ENCODE measurements around the gene KIAA1328. TPM values are rescaled to one million over a fixed set of nuclear protein-coding genes. Genes with fewer than 3 reads are reported as not detected.

Gene KIAA1328
- total and polyA plus RNA-seq, 2 donors (not counting 3 experiments of a cell fraction or from before 2014, with no cell fraction given) = 2.7 to 6.5 TPM

- Histone ChIP-seq H4K20me1 (replicated peaks; ENCODE audit: control insufficient read depth, extremely low read depth, insufficient read depth, low read length) (no peaks in the 10 kb centered on the region), H3K9me3 (replicated peaks; ENCODE audit: control insufficient read depth, insufficient read depth, low read length) (no peaks in the 10 kb centered on the region), H3K4me2 (ENCODE audit: insufficient read depth, low read length) (no peak overlapping the region), H3K9ac (replicated peaks; ENCODE audit: extremely low read depth, insufficient read depth, low read length) (no peak overlapping the region), H3K79me2 (ENCODE audit: control insufficient read depth, insufficient read depth, low read length) (no peaks in the 10 kb centered on the region), H3K4me3 (replicated peaks in 1 of 3; ENCODE audit: insufficient read depth in 1 of 3, low read depth in 1 of 3, low read length in 3 of 3) (no peak overlapping the region), H3K27ac (ENCODE audit: insufficient read depth, low read depth, low read length) (no peak overlapping the region), H3K9me1 (replicated peaks; ENCODE audit: control insufficient read depth, extremely low read depth, insufficient read depth, low read length) (no peaks in the 10 kb centered on the region), H2AFZ (ENCODE audit: low read depth, low read length) (no peak overlapping the region), H3K4me1 (ENCODE audit: control insufficient read depth, extremely low read depth, insufficient read depth, low read length) (no peaks in the 10 kb centered on the region), H3K36me3 (ENCODE audit: control insufficient read depth in 2 of 2, extremely low read depth in 1 of 2, insufficient read depth in 2 of 2, low read length in 2 of 2) (no peaks in the 10 kb centered on the region), H3K27me3 (ENCODE audit: control insufficient read depth in 2 of 2, insufficient read depth in 2 of 2, low read length in 2 of 2) (no peaks in the 10 kb centered on the region)
- ChIA-PET CTCF (no interaction called here), POLR2A (no interaction called here)
- DNase-seq (ENCODE audit: low read depth, low spot score) (no peak), FAIRE-seq (no peak)
- dilution Hi-C loops (cut with MboI; ENCODE audit: extremely low pct_ligation_motif_present, low sequenced_read_pairs) (no loop called here), intact Hi-C loops (cut with micrococcal nuclease) (no loop called here)
- BruUV-seq (replicated peaks) = no TSS peak
- TF ChIP-seq MYC (IDR thresholded peaks at IDR 0.05; ENCODE audit: low read depth, low read length) = no peak
- TF ChIP-seq GATA2 (IDR thresholded peaks at IDR 0.05; ENCODE audit: insufficient read depth, insufficient read length, low read depth, low read length) = no peak
- TF ChIP-seq JUN (IDR thresholded peaks at IDR 0.05; ENCODE audit: borderline replicate concordance, insufficient read depth, insufficient read length, low read depth) = no peak
- TF ChIP-seq, protein P1, sequence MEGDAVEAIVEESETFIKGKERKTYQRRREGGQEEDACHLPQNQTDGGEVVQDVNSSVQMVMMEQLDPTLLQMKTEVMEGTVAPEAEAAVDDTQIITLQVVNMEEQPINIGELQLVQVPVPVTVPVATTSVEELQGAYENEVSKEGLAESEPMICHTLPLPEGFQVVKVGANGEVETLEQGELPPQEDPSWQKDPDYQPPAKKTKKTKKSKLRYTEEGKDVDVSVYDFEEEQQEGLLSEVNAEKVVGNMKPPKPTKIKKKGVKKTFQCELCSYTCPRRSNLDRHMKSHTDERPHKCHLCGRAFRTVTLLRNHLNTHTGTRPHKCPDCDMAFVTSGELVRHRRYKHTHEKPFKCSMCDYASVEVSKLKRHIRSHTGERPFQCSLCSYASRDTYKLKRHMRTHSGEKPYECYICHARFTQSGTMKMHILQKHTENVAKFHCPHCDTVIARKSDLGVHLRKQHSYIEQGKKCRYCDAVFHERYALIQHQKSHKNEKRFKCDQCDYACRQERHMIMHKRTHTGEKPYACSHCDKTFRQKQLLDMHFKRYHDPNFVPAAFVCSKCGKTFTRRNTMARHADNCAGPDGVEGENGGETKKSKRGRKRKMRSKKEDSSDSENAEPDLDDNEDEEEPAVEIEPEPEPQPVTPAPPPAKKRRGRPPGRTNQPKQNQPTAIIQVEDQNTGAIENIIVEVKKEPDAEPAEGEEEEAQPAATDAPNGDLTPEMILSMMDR (IDR thresholded peaks at IDR 0.05; ENCODE audit: extremely low read depth in 1 of 2, insufficient read depth in 1 of 2, low read depth in 1 of 2, low read length in 2 of 2) = no peak
- TF ChIP-seq POLR2AphosphoS5 (IDR thresholded peaks at IDR 0.05; ENCODE audit: insufficient read depth, low read depth, low read length) = no peak
- TF ChIP-seq, protein P2, sequence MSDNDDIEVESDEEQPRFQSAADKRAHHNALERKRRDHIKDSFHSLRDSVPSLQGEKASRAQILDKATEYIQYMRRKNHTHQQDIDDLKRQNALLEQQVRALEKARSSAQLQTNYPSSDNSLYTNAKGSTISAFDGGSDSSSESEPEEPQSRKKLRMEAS (IDR thresholded peaks at IDR 0.05; ENCODE audit: insufficient read depth, insufficient read length) = no peak
- no peak for TF ChIP-seq POLR2A (IDR thresholded peaks at IDR 0.05; ENCODE audit: low read depth, low read length)
- TF ChIP-seq EZH2 (IDR thresholded peaks at IDR 0.05; ENCODE audit: borderline replicate concordance, low read depth, low read length, severe bottlenecking) = no peak
These were observed 131.1 kb downstream of the KIAA1328 start for GRCh38 chr18:36960038-36960437.
